HepG2 (cell line): ENCODE data around the gene CELSR2. TPM values are rescaled to one million over a fixed set of nuclear protein-coding genes. Genes with fewer than 3 reads are reported as not detected.
A peak's percentile ranks its signal among the peaks of the same experiment; 100 is the strongest.

Source experiments
- ADNP ChIP-seq: sonication (generic); formaldehyde crosslinking; IDR thresholded peaks from 2 replicates; pipeline ENCODE4 v1.4.0; 2020; ENCODE audit warnings: missing genetic modification reagents
- AGO2 ChIP-seq: fragments of 200-400 bp; formaldehyde crosslinking; optimal IDR thresholded peaks from 2 replicates; pipeline ENCODE3; 2017; ENCODE audit warnings: mild to moderate bottlenecking, low read depth, low read length, moderate library complexity
- BRD4 ChIP-seq: sonication (generic); formaldehyde crosslinking; IDR thresholded peaks from 2 replicates; pipeline ENCODE4 v1.4.0; 2020; ENCODE audit warnings: missing genetic modification reagents
- CHD2 ChIP-seq: IDR thresholded peaks from 2 replicates; pipeline ENCODE4 v1.6.1; 2011; ENCODE audit warnings: low read depth, low read length, improper control_type of control experiment
- CSRNP1 ChIP-seq: sonication (generic); formaldehyde crosslinking; IDR thresholded peaks from 2 replicates; pipeline ENCODE4 v1.8.1; 2023; ENCODE audit warnings: mild to moderate bottlenecking, missing genetic modification reagents
- FOSL1 ChIP-seq: sonication (generic); formaldehyde crosslinking; IDR thresholded peaks from 2 replicates; pipeline ENCODE4 v1.9.0; 2021; ENCODE audit warnings: missing genetic modification reagents, borderline replicate concordance
- HOXA9 ChIP-seq: sonication (generic); formaldehyde crosslinking; IDR thresholded peaks from 2 replicates; pipeline ENCODE4 v1.8.1; 2022; ENCODE audit warnings: missing genetic modification reagents, mild to moderate bottlenecking, moderate library complexity, borderline replicate concordance
- NFE2L2 ChIP-seq: fragments of 150-350 bp; IDR thresholded peaks from 2 replicates; pipeline ENCODE4 v1.6.1; 2014; ENCODE audit warnings: low read length
- SIX4 ChIP-seq: sonication (generic); formaldehyde crosslinking; IDR thresholded peaks from 2 replicates; pipeline ENCODE4 v1.4.0; 2020; ENCODE audit warnings: missing genetic modification reagents
- SP140L ChIP-seq: sonication (generic); formaldehyde crosslinking; IDR thresholded peaks from 2 replicates; pipeline ENCODE4 v1.4.0; 2020; ENCODE audit warnings: missing genetic modification reagents, borderline replicate concordance
- ZBTB33 ChIP-seq: sonication (generic); formaldehyde crosslinking; IDR thresholded peaks from 2 replicates; pipeline ENCODE4 v1.4.0; 2020; ENCODE audit warnings: missing genetic modification reagents
- ZBTB40 ChIP-seq, 2 experiments: fragments of 450-650 bp in 1 of 2; sonication (generic) in 1 of 2; formaldehyde crosslinking in 1 of 2; IDR thresholded peaks; 2 replicates each; pipeline versions ENCODE4 v1.6.1 to v1.8.0; 2016 to 2022; ENCODE audit warnings: antibody characterized with exemption in 1 of 2, mild to moderate bottlenecking in 1 of 2, missing genetic modification reagents in 1 of 2
- ZNF224 ChIP-seq: sonication (generic); formaldehyde crosslinking; IDR thresholded peaks from 2 replicates; pipeline ENCODE4 v1.5.0; 2020; ENCODE audit warnings: mild to moderate bottlenecking, missing genetic modification reagents
- ZNF598 ChIP-seq: sonication (generic); formaldehyde crosslinking; IDR thresholded peaks from 2 replicates; pipeline ENCODE4 v1.5.1; 2020; ENCODE audit warnings: mild to moderate bottlenecking, missing genetic modification reagents, borderline replicate concordance
- polyA plus RNA-seq, 8 experiments: library from polyadenylated mRNA; depleted of rRNA in 3 of 8; stranded (reverse) in 7 of 8; unstranded in 1 of 8; fragments of >200 nt; fragmentation: Illumina TruSeq in 4 of 8; extraction: Trizol in 4 of 8; gene quantifications; 2 replicates each; pipeline versions ENCODE4 v1.2.1 to v1.2.3, GENCODE V29; 2011 to 2016; ENCODE audit warnings: low read depth in 4 of 8, missing spikeins in 1 of 8, mixed read lengths in 1 of 8; ENCODE audit not compliant: insufficient read depth in 1 of 8
- total RNA-seq, 5 experiments: library from RNA; depleted of rRNA; stranded (reverse); fragments of >200 nt; fragmentation: Illumina TruSeq; extraction: Trizol; gene quantifications; 2 replicates each; pipeline ENCODE4 v1.2.3, GENCODE V29; 2016; ENCODE audit warnings: low read depth in 1 of 5

Gene CELSR2
- total and polyA plus RNA-seq, 2 of the 13 experiments (the other 11 are each of a cell fraction or from before 2014, with no cell fraction given): 4.0 to 6.6 TPM

DNA sequence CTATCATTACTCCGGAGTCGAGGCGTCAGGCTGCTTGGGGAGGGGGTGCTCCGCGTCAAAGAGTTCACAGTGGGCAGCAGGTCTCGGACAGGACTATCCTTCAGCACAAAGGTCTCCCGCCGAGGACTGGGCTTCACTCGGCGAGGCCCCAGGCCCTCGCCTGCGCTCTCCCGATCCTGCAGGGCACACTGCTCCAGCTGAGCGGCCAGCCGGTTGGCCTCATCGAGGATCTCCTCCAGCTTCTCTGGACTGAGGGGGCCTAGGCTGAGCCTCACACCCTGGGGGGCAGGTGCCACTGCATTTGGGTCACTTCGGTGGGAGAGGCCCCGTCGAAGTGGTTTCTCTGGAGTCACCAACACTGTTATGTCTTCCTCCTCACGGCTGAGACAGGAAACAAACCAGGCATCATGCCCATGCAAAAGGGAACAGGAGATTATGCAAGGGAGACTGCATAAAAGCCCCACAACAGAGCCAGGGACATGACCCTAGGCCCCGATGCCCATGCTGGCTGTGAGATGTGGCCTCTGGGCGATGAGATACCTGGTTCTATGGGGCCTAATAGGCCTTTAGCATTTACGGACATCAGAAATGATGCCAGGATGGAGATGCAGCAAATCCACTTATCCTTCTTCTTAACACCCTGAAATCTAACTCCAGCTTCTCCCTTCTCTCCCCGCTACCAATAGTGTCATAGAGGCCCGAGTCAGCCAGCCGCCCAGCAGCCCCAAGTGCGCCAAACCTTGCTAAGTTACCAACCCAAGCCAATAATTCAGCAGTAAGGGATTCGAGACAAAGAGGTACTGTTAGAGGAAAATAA is 32.5 kb downstream of the CELSR2 start (continued):
- TF ChIP-seq ZBTB40 (IDR thresholded peaks at IDR 0.05) (no peak), ZBTB40 (CRISPR knock-in tag; IDR thresholded peaks at IDR 0.05) (no peak), ZNF224 (CRISPR knock-in tag) (no peak), SP140L (CRISPR knock-in tag) (no peak), AGO2 (peak; percentile 37), FOSL1 (CRISPR knock-in tag) (no peak), ZBTB33 (CRISPR knock-in tag) (0 out of 2 replicates have a peak, but pooled peaks have one; percentile 29), SIX4 (CRISPR knock-in tag) (no peak), BRD4 (no peak), HOXA9 (0 out of 2 replicates have a peak, but pooled peaks have one; percentile 4), ADNP (CRISPR knock-in tag) (no peak), CHD2 (no peak), ZNF598 (CRISPR knock-in tag) (no peak), CSRNP1 (0 out of 2 replicates have a peak, but pooled peaks have one; percentile 35), NFE2L2 (no peak)
